ENCODE data around the gene SLC16A9.

The SLC16A9 gene

DNA sequence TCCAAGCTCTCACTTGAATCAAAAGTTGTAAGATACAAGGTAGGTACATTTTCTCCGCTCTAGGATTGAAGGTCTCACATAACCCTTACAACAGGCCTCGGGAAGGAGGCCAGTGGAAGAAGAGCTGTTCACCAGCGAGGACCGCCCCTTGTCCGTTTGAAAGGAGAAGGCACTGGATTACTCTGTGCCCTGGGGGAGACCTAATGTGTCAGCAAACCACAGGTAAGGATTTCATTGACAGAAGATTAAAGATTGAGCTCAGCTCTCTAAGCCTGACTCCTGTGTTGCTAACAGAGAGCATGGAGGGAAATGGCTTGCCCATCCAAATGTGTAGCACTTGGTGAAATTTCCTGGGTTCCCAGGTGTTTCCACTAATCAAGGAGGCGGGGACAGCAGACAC, 81.2 kb downstream of the SLC16A9 start:
- no peak for DNase-seq (ENCODE audit: low read depth)

GRCh38 chr10:59627366-59628018, 82.2 kb downstream of the SLC16A9 start:
- no peak for DNase-seq (ENCODE audit: low read depth)

DNA sequence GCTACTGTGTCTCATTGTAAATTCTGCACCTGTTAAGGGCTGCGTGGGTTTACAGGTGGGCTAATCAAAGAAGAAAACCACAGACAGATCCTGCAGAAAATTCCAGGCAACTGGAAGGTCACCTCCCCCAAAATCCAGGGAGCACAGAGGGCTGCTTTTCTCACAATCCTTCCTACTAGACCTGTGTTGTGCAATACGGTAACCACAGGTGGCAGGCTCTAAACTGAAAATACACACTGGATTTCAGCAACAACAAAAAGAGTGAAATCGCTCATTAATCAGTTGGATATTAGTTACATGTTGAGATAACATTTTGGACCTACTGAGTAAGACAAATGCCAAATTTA, 83.2 kb downstream of the SLC16A9 start:
- DNase-seq (ENCODE audit: low read depth) = no peak

- peak; percentile 11 for DNase-seq (ENCODE audit: low read depth)
These were observed 83.7 kb downstream of the SLC16A9 start for GRCh38 chr10:59625721-59626522.

GRCh38 chr10:59624951-59625350, 84.7 kb downstream of the SLC16A9 start:
- DNase-seq (ENCODE audit: low read depth) = no peak

DNA sequence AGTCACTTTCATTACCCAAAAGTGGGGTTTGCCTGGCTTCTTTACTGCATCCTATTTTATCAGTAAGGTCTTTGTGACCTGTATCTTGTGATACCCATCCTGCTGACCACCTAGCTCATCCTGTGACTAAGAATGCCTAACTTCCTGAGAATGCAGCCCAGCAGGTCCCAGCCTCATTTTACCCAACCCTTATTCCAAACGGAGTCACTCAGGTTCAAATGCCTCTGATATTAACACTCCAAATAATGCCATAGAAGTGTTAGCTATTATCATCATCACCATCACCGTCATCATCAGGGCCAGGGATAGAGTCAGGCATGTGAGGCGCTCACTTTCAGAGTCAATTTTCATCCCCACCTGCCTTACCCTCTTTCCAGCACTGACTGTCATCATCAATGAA, 85.5 kb downstream of the SLC16A9 start:
- no peak for DNase-seq (ENCODE audit: low read depth)

DNA sequence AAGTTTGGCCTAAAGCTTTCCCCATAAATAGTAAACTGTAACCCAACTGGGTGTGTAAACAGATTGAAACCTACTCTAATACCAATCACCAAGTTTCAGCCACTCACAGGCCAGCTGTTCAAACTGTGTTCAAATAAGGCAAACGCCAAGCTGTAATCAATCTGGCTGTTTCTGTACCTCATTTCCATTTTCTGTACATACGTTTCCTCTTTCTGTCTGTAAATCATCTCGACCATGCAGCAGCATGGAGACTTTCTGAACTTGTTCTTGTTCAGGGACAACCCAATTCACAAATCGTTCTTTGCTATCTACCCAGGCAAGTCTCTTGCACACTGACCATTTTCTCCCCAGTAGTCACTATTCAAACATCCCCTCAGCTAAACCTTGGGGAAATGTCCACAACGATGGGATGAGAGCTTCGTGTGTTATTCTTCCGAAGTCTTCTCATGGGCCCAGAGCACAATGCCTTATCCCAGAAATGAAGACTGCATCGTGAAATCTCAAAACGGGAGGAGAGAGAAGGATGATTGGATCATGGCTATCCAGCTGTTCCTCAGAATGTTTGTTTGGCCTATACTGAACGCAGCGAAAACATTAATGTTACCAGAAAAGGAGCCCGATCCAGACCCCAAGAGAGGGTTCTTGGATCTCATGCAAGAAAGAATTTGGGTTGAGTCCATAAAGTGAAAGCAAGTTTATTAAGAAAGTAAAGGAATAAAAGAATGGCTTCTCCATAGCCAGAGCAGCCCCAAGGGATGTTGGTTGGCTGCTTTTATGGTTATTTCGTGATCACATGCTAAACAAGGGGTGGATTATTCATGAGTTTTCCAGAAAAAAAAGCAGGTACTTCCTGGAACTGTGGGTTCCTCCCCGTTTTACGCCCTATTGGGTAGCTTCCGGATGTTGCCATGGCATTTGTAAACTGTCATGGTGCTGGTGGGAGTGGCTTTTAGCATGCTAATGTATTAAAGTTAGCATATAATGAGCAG, 86.2 kb downstream of the SLC16A9 start:
- DNase-seq (ENCODE audit: low read depth) = no peak

- no peak for DNase-seq (ENCODE audit: low read depth)
These were observed 87.1 kb downstream of the SLC16A9 start for GRCh38 chr10:59622320-59623132.

DNA sequence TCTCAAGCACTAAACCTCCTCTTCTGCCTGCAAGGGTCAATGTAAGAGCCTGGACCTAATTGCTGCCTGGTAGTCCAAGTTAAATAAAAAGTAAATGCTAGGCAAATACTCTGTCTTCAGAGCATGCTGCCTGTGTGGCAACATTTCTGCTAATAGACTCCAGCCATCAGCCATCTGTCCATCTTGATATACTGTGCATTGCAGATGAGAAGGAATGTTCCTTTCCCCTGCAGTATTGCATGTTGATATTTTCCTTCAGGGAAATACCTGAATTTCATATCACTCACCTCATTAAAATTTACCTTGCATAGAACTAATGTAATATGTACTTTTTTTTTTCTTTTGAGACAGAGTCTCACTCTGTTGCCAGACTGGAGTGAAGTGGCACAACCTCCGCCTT, 87.9 kb downstream of the SLC16A9 start:
- DNase-seq (ENCODE audit: low read depth) = no peak

GRCh38 chr10:59618666-59619065, 91.0 kb downstream of the SLC16A9 start:
- DNase-seq (ENCODE audit: low read depth) = no peak

DNA sequence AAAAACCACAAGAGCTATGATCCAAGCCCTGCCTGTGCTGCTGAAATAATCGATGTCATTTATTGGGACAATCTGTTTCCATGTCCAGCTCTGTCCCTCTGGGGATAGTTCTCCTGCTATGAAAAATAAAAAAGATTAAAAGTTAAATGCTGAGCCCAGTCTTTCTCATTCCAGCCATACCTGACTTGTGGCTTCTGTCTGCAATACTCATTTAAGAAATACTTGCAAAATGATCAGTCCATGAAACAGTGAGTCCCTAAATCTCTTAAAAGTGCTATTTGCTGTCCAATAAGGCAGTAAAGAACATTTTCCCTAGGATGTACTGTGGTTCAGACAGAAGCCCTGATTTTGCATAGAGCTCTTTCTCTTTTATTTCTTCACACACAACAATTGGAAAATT, 91.7 kb downstream of the SLC16A9 start:
- DNase-seq (ENCODE audit: low read depth) = no peak

- no peak for DNase-seq (ENCODE audit: low read depth)
These were observed 98.6 kb downstream of the SLC16A9 start for GRCh38 chr10:59611048-59611447.

DNA sequence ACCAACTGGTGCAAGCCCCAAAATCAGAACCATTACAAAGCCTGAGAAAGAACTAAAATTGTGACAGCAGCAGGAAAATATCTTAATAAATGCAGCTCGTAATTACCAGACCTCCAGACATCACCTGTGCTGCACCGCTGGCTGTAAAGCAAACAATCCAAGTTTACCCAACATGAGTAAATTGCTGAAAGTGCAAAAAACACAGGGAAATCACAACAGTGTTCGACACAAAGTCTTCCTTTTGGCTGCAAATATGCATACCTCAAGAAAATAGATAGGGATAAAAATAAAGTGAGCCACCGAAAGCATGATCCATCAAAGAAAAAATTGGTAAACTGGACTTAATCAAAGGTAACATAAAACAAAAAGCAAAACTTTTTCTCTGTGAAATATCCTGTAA, 101.7 kb downstream of the SLC16A9 start:
- DNase-seq (ENCODE audit: low read depth) = no peak

DNA sequence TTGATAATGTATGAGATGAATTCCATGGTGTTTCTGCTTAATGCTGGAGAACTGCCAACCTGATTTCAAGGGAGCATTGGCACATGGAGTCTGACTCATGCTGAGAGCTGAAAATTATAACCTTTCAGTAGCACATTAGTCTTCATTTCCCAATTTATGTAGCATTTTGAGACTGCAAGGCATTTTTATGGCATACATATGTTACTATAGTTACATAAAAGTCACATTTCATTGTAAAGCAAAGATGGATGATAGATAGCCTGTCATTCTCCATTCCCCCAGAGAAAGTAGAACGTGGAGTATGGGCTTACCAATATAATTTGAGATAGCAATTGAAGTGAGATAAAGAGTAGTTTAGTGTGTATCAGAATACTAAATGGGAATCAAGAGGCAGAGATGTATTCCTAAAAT, 103.1 kb downstream of the SLC16A9 start:
- no peak for DNase-seq (ENCODE audit: low read depth)

GRCh38 chr10:59601985-59602384, 107.7 kb downstream of the SLC16A9 start:
- DNase-seq (ENCODE audit: low read depth) = no peak
